ENCODE results near the gene GPHN.

DNA sequence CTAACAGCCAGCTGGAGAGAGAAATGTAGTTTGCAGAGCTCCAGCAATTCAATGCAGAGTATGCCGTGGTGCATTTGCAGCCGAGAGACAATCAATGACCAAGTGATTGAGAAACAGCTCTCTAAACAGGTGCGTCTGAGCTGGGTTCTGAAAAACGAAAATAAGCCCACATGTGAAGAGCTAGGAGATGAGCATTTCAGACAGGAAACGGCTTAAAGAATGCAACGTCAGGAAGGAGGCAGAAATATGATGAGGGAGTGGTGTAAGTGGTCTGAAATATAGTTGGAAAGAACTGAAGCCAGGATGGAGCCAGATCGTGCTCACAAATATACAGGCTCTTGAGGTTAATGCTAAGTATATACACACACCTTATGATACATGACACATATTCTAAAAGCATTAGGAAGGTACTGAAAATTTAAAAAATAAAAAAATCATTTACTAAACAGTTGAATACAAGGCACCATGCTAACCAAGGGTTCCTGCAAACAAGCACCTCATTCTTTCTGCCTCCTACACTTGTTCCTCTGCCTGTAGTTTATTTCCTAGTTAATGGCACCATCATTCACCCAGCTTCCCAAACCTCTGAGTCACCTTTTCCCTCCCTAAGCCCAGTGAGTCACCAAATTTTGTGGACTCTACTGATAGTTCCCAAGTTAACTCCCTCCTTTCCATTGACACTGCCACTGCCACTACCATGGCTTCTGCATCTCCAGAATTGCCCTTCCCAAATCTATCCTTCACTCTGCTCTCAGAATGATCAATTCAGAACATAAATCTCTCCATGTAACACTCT, 679.0 kb downstream of the GPHN start:
- TF ChIP-seq POLR2AphosphoS5 (IDR thresholded peaks at IDR 0.05; ENCODE audit: low read depth, low read length), result no peak
- TF ChIP-seq POLR2A (IDR thresholded peaks at IDR 0.05; ENCODE audit: low read depth, low read length), result no peak
- TF ChIP-seq TAF1 (IDR thresholded peaks at IDR 0.05; ENCODE audit: borderline replicate concordance, low read depth, low read length), result no peak
